CD4-positive, alpha-beta T cell treated with Interleukin-4 for 1 hour (primary cell): ENCODE results near the gene AHCTF1.
"Not testable (repeated sequence)": the region's sequence is repeated elsewhere in the genome, so short reads cannot be mapped to it uniquely, and the experiment has no call there.

Experiments
- DNase-seq, 2 donors: peaks; one replicate each; pipeline ENCODE4 v3.0.0-alpha.2; 2020 to 2022

Gene AHCTF1

DNA sequence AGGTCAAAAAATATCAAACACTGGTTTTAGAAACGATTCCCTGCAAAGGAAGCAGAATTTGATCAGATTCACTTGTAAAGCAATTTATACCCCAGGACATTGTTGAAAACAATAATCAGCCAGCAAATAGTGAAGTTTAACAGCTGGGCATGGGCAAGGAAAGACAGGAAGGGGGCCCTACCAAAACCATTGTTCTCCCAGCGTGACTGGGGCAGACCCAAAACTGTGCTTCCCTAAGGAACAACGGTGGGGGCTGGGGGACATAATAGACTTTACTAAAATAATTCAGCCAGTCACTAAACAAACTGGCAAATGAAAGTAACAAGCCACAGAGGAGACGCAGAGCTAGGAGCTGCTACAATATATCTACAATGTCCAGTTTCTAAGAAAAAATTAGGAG, 100.2 kb downstream of the AHCTF1 start:
- no peak for DNase-seq

- DNase-seq: no peak
Observed at GRCh38 chr1:246828818-246829217, 102.9 kb downstream of the AHCTF1 start.

DNA sequence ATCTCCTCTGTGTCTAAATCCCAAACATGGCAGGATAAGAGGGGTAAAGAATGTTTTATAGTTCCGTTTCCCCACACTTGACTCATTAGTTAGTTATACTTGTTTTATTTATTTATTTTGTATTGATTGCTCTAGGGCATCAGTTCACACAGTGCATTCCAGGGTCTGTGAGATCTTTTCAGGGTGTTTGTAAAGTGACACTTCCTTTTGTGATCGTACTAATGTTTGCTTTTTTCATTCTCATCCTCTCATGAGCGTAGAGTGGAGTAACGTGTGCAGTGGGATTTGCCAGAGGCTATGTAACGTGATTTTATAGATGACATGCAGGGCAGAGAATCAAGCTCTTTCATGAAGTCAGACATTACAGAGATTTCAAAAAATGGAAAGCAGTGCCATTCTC, 104.4 kb downstream of the AHCTF1 start:
- DNase-seq: no peak

DNA sequence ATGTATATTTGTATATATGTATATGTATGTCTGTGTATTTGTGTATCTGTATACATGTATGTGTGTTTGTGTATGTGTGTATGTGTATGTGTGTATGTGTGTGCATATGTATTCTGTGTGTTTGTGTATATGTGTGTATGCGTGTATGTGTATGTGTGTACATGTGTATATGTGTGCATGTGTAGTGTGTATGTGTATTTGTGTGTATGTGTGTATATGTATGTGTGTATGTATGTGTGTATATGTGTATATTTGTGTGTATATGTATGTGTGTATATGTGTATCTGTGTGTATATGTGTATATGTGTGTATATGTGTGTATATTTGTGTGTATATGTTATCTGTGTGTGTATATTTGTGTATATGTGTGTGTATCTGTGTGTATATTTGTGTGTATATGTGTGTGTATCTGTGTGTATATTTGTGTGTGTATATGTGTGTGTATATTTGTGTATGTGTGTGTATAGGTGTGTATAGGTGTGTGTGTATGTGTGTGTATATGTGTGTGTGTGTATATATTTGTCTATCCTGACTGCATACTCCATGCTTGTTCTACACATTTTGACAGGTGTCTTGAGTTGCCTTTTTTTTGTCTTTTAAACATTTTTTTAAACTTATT, 106.1 kb downstream of the AHCTF1 start:
- DNase-seq: no peak

DNA sequence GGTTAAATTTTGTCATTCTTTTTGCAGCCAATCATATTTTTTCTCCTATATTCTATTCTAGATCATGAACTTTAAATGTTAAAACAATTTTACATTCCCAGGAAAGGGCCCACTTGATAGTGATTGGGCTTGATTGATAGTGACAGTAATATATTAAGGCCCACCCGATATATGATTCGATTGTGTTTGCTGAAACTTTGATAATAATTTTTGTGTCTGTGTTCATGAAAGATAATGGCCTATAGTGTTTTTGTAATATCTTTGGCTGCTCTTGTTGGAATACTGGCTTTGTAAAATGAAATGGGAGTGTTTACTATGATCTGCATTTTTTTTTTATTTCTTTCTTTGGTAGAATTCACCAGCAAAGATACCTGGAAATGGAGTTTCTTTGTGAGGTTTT, 107.2 kb downstream of the AHCTF1 start:
- DNase-seq: no peak

DNA sequence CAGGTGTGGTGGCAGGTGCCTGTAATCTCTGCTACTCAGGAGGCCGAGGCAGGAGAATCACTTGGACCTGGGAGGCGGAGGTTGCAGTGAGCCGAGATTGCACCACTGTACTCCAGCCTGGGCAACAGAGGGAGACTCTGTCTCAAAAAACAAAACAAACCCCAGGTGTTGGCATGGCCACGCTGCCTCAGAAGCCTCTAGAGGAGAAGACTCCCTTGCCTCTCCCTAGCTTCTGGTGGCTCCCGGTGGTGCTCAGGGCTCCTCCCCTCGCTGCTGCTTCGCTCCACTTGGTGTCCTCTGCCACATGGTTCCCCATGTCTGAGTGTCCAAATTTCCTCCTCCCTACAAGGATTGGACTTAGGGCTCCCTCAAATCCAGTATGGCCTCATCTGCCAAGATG, 109.6 kb downstream of the AHCTF1 start:
- not testable (repeated sequence) for DNase-seq

DNA sequence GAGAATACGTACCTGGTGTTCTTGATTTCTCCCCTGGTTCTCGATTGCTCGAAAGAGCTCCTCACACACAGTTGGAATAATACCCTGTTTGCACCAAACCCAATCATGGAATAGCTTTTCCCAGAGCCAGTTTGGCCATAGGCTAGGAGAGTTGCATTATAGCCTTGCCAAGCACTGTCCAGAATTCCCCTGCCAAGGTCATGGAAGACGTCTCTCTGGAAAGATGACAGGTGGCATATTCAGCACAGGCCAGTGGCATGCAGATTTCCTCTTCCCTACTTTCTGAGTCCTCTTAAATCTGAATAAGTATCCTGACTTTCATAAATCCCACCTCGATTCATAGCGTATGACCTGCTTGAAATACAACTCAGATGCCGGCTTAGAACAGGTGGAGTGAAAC, 111.1 kb downstream of the AHCTF1 start:
- DNase-seq: no peak

DNA sequence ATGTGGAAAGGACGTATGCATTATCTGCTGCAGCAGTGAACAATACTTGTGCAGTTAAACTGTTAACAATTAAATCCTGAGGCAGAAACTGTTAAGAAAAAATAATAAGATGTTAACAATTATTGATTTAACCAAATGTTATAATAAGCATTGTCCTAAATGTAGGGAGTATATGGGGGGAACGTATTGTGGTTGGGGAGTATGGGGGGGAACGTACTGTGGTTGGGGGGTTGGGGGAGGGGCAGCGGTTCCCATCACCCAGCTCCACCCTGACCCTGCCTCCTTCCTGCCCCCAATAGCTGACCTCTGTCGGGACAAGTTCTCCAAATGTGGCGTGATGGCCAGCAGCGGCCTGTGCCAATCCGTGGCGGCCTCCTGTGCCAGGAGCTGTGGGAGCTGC, 114.0 kb downstream of the AHCTF1 start:
- DNase-seq: not testable (repeated sequence)

- DNase-seq: no peak
Observed at GRCh38 chr1:246815693-246816270, 116.0 kb downstream of the AHCTF1 start.

- DNase-seq: no peak
Observed at GRCh38 chr1:246814890-246815289, 116.9 kb downstream of the AHCTF1 start.

GRCh38 chr1:246813325-246813724, 118.4 kb downstream of the AHCTF1 start:
- not testable (repeated sequence) for DNase-seq

DNA sequence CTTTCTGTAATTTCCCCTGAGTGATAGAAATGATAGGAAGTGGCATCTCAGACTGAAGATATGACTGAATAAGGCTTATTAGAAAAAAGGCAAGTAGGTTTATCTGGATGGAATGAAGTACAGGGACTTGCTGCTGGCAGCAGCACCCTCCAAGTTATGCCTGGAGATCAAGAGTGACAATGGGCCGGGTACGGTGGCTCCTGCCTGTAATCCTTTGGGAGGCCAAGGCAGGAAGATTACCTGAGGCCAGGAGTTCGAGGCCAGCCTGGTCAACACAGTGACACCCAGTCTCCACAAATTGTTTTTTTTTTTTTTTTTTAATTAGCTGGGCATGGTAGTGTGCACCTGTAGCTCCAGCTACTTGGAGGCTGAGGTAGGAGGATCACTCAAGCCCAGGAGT, 119.8 kb downstream of the AHCTF1 start:
- DNase-seq: no peak

GRCh38 chr1:246809473-246809872, 122.3 kb downstream of the AHCTF1 start:
- no peak for DNase-seq

DNA sequence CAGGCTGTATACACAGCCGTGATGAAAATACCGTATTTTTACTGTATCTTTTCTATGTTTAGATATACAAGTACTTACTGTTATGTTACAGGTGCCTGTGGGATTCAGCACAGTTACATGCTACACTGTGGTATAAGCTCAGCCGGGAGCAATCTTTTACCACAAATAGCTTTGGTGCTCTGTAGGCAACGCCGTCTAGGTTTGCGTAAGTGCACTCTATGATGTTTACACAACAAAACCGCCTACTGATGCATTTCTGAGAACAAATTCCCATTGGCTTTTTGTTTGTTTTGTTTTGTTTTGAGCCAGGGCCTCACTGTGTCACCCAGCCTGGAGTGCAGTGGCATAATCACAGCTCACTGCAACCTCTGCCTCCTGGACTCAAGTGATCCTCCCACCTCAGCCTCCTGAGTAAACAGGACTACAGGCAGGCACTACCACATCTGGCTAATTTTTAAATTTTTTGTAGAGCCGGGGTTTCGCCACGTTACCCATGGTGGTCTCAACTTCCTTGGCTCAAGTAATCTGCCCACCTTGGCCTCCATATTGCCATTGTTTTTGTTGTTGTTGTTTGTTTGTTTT, 126.5 kb downstream of the AHCTF1 start:
- DNase-seq: no peak

DNA sequence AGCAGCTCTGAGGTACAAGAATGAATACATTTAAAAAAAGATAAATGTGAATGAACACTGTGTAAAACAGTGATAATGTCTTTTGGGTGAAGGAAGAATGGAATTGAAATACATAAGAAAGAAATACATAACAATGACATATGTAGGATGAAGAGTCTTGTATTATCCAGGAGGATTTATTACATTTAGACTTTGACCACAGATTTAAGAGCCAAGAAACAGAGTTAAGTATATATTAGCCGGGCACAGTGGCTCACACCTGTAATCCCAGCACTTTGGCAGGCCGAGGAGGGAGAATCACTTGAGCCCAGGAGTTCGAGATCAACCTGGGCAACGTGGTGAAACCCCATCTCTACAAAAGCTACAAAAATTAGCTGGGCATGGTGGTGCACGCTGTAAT, 127.9 kb downstream of the AHCTF1 start:
- DNase-seq: no peak

DNA sequence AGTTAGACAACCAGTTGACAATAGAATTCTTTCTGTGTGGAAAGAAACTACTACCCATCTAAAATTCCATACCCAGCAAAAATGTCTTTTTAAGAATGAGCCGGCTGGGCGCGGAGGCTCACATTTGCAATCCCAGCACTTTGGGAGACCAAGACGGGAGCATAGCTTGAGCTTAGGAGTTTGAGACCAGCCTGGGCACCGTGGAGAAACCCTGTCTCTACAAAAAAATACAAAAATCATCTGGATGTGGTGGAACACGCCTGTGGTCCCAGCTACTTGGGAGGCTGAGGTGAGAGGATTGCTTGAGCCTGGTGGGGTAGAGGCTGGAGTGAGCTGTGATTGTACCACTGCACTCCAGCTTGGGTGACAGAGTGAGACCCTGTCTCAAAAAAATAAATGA, 128.4 kb downstream of the AHCTF1 start:
- DNase-seq: no peak

DNA sequence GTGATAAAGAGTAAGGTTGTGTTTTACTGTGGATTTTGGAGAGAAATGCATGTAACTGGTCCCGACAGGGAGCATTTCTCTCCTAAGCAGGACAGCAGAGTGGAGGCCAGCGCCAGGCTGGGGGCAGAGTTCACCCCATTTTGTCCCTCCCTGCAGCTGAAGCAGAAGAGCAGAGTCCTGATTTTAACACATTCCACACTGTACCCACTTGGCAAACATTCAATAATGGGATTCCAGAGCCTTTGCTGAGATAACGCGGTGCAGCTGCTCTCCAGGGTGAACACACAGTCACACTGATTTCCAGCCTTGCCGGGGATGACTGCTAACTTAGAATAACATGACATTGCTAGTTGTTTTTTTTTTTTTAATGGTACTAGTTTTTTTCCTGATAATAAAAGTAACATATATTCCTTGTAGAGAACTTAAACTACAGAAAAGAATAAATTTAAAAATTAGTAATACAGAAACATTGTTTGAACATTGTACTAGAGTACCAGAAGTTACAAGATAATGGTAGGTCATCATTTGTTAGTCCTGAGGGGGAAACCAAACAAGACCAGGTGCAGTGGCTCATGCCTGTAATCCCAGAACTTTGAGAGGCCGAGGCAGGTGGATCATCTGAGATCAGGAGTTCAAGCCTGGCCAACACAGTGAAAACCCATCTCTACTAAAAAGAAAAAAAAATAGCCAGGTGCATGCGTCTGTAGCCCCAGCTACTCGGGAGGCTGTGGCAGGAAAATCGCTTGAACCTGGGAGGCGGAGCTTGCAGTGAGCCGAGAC, 130.3 kb downstream of the AHCTF1 start:
- no peak for DNase-seq

- DNase-seq: no peak
Observed at GRCh38 chr1:246800756-246801155, 131.0 kb downstream of the AHCTF1 start.

GRCh38 chr1:246800356-246800755, 131.4 kb downstream of the AHCTF1 start:
- no peak for DNase-seq

DNA sequence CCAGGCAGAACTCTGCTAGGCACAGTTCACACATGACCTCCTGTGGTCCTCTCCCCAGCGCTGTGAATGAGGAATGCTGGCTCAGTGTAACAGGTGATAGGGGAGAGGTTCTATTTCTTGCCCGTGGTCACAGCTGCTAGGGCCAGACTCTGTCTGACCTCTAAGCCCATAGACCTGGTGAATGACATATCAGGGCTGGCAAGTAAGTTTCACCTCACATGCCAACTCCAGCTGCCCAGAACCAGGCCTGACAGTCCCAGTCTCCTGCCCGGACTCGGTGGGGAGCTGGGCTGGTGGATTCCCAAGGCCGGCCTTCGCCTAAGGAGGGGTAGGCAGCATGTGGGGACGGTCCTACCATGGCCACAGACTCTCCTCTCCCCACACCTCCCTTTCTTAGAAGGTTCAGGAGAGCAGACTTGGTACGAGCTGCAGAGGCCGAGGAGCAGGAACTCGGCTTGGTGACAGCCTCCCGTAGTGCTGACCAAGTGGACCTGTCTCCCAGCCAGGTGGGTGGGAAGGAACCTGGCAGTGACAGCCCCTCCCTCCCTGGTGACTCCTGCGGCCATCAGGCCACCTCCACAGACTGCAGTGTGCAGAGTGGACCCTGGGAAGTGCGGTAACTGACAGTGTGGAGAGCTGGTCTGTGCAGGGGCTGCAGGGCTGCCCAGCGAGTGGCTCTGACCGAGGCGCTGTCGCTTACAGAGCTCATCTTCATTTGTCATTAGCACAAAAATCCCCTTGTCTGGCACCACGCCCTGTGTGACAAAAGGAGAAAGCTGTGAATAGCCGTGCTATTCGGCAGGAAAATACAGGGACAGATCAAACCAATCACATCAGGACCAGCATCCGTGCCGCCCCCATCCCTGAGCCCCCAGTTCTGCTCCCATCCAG, 132.9 kb downstream of the AHCTF1 start:
- DNase-seq: no peak

DNA sequence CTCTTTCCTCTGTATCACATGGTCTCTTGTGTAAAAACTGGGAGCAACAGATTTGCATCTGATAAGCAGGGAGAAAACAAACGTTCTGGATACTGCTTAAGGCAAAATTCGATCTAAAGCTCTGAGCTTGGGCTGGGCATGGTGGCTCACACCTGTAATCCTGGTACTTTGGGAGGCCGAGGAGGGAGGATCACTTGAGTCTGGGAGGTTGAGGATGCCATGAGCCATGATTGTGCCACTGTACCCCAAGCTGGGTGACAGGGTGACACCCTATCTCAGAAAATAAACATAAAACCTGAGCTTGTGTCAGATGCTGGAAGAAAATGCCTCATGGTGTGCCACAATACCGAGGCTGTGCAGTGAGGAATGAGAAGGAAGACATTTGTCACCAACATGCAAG, 133.6 kb downstream of the AHCTF1 start:
- DNase-seq: no peak

GRCh38 chr1:246797597-246797996, 134.2 kb downstream of the AHCTF1 start:
- DNase-seq: no peak

GRCh38 chr1:246797157-246797556, 134.6 kb downstream of the AHCTF1 start:
- no peak for DNase-seq
